Central memory CD4-positive, alpha-beta T cell (primary cell): Measurements from ENCODE around the gene SRC.

Experiments used
- DNase-seq: peaks from one replicate; pipeline ENCODE4 v3.0.0; 2022

Gene SRC

GRCh38 chr20:37437676-37438075 is 91.7 kb downstream of the SRC start:
- no peak for DNase-seq

DNA sequence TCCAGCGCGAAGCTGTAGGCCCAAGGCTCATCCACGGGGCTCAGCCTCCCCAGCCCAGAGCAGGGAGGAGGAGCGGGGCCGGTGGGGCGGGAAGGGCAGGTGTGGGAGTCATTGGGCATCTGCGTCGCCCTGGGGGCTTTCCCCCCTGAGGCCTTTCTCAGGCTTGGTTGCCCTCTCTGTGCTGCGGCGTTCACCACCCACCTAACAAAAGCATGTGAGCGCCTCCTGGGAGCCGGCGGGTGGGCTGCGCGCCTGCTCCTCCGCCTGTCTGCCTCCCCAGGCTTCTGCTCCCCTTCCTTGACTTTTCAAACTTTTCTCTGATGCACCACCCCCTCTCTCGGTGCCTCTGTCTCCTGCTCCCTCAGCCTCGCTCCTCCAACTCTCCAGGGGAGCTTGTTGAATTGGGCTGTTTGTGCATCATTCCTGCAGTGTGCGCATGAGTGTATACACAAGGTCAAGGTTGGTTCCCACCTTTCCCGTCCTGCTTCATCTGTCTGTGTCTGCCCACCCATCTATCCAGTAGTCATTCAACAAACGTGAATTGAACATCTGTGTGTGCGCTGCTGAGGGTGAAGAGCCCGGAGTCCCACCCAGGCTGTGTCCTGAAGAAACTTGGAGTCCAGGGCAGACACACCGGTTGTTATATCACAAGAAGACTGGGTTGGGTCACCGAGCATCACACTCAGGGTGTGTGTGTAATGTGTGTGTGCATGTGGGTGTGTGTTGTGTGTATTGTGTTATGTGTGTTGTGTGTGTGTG is 92.7 kb downstream of the SRC start:
- no peak for DNase-seq

DNA sequence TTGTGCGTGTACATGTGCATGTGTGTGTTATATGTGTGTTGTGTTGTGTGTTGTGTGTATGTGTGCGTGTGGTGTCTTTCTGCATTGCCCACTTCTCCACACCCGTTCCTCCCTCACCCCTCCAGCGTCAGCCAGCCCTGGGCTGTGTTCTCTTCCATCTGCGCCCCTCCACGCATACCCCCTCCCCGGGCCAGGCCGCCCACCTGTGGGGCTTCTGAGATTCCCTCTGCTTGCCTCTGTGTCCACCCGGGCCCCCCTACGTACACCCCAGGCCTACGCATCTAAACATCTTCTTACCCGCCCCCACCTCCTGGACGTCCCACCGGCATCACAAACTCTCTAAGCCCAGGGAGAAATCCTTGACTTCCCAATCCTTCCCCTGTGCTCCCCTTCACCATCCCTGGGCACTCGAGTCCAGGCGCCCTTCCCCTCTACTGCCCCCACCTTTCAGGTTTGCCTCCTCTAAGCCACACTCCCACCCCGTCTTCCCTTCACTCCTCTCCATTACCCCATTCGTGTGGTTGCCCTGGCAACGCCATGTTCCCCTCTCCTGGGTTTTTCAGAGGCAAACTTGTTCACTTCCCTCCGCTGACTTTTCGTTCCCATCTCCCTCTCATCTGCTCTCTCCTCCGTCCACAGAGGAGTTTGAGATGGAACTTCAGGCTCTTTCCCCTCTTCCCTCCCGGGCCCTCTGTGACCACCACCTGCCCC is 93.4 kb downstream of the SRC start:
- DNase-seq = no peak

- no peak for DNase-seq
These were observed 95.1 kb downstream of the SRC start for GRCh38 chr20:37441023-37441422.

DNA sequence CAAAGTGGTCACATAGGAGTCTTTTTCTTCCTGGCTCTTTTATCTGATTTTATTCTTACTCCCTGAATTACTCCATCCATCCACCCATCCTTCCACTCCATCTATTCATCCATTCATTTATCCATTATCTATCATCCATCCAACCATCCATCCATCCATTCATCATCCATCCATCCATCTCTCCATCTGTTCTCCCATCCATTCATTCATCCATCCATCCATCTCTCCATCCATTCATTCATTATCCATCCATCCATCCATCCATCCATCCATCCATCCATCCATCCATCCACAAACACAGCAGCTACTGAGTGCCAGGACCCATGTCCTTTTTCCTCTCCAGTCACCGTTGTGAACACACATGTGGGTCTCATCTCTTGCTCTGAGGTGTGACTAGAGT is 96.6 kb downstream of the SRC start:
- DNase-seq = no peak

GRCh38 chr20:37442986-37443385 is 97.0 kb downstream of the SRC start:
- no peak for DNase-seq

- DNase-seq = no peak
These were observed 97.7 kb downstream of the SRC start for GRCh38 chr20:37443596-37443995.

DNA sequence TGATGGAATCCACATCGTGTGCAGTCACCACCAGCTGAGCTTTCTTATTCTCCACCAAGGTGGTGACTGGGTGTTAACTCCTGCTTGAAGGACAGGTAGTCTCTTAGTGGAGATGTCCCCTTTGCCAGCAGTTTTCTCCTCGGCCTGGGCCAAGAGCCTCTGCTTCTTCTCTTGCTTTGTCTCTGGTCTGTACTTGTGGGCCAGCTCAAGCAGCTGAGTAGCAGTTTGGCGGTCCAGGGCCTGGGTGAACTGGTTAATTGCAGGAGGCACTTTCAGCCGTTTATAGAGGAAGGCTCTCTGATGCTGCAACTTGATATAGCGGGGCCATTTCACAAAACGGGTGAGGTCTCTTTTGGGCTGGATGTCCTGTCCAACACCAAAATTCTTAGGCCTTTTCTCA is 99.1 kb downstream of the SRC start:
- DNase-seq = no peak

DNA sequence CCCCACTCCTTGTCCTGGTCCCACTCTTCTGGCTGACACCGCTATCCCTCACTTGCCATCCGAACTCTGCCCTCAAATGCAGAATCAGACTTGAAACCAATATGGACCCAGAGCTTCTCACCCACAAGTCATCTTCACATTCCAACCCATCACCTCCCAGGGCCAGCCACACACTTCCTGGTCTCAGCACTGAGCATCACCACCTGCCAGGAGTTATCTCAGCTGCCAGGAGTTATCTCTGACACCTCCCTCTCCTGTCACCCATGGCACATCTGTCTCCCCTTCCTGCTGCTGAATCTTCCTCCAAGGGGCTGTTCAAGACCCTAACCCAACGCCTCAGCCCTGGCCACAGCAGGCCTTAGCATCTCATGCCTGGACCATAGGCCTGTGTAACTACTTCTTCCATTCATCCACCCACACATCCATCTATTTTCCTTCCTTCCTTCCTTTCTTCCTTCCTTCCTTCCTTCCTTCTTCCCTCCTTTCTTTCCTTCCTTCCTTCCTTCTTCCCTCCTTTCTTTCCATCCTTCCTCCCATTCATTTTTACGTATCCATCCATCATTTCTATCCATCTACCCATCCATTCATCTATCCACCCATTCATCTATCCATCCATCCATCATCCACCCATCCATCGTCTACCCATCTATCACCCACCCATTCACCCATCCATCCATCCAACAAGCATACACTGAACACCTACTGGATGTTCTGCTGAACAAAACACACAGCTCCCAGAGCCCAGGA is 100.5 kb downstream of the SRC start:
- DNase-seq = no peak

DNA sequence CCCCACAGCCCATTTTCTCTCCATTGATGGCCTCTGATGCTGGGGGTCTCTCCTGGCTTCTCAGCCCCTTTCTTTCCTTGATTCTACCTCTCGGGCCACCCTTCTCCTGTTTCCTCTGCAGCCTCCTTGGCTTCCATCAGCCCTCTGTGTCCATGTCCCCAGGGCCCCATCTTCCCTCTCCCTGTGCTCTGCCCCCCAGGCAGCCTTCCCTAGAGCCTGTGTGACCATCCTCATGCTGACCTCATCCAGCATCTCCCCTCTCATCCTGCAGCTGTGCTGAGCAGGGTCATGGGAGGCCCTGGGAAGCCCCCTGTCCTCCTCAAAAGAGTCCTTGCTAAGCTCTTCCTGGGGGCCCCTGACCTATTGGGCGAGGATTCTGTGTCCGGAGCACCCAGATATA is 101.7 kb downstream of the SRC start:
- DNase-seq = no peak

DNA sequence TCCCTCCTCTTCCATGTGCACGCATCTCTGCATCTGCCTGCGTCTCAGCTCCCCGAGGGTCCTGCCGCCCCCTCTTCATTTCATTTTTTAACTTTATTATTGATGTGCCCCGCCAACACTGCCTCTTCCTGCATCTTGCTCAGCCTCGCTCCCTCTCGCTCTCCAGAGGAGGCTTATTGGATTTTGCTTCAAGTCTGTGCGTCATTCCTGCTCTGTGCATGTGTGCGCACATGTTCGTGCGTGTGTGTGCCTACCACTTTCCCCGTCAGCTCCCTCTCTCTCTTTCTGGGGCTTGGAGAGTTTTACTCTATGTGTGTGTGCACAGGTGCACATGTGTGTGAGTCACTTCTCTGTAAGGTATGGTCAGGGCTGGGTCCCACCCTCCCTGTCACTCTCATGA is 103.3 kb downstream of the SRC start:
- no peak for DNase-seq

DNA sequence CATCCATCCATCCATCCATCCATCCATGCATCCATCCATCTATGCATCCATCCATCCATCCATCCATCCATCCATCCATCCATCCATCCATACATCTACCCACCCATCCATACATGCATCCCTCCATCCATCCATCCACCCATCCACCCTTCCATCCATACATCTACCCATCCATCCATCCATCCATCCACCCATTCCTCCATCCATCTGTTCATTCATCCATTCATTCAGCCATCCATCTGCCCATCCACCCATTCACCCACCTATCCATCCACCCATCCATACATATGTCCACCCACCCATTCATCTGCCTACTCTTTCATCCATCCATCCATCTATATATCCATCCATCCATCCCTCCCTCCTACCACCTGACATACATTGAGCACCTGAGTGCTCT is 104.4 kb downstream of the SRC start:
- no peak for DNase-seq

DNA sequence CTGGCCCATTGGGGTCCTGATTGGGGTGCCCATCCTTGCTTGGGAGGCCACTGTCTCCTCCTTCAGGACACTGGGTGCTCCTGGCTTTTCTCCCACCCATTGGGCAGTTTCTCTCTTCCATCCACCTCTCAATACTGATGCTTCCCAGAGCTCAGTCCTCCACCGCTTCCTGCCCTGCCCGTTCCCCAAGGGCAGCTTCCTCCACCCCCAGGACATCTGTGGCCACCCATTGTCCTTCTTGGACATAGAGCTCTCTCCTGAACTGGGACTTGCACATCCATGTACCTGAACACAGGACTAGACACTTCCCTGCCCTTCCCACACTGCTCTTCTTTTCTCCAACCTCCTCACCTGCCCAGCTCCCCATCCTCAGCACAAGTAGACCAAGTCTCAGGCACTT is 105.7 kb downstream of the SRC start:
- no peak for DNase-seq

DNA sequence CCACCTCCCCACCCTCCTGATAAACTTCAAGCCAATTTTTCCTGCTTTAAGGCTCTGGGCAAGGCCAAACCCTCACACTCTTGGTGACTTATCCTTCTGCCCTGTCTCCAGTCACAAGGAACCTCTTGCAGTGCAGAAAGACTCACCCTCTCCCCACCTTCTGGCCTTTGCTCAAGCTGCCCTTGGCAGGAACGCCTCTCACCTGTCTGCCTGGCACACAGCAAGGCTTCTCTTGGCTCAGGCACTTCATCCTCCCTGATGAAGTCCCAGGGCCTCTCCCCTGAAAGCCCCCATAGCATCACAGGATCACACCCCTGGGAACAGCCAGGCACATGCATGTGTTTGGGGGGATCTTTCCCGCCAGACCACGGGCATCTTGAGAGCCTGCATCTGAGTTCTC is 106.3 kb downstream of the SRC start:
- DNase-seq = no peak

DNA sequence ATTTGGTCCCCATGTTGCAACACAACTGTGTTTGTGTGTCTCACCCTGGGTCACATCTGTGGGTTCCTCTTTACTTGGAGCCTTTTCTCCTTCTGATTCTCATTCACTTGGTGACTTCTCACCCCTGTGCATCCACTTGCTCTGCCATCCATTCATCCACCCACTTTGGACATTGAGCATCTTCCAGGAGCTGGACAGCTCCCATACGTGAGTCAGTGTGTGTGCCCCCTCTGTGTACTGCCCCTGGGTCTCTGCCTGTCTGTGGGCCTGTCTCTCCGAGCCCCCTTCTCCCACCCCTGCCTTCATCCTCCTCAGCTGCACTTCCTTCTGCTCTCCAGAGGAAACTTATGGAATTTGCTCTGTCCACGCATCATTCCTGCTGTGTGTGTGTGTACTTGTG is 107.3 kb downstream of the SRC start:
- DNase-seq = no peak

- no peak for DNase-seq
These were observed 107.9 kb downstream of the SRC start for GRCh38 chr20:37453836-37454235.

- DNase-seq = no peak
These were observed 108.9 kb downstream of the SRC start for GRCh38 chr20:37454636-37455385.
